K562 (cell line): ENCODE results near the gene AGA. TPM values are rescaled to one million over a fixed set of nuclear protein-coding genes. Genes with fewer than 3 reads are reported as not detected.

ENCODE experiments used
- ATAC-seq: fragments of 200-7000 bp; cut with Tn5 transposase; 3 replicates; pipeline ENCODE4 v1.9.1; 2020; ENCODE audit warnings: moderate library complexity
- BruUV-seq: library from RNA; stranded (reverse); fragments of 400-500 nt; replicated peaks from 2 replicates; lab custom pipeline; 2021; lab: Mats Ljungman, UMichigan
- CTCF ChIA-PET: fragments of 300-600 bp; formaldehyde crosslinking; extraction: SDS; loops from one replicate; lab custom pipeline; 2021; ENCODE audit warnings: low intra/inter-chr PET ratio; lab: Yijun Ruan, JAX
- POLR2A ChIA-PET: fragments of 300-600, 350-650 bp; sonication (Branson Sonifier 250); formaldehyde crosslinking; extraction: SDS; loops from one replicate; lab custom pipeline; 2021; ENCODE audit warnings: antibody characterized with exemption, inconsistent platforms; lab: Yijun Ruan, JAX
- DNase-seq, 4 experiments: peaks; one replicate each; pipeline versions ENCODE4 v3.0.0 to v3.0.0-alpha.2; 2011 to 2018; ENCODE audit warnings: low spot score in 3 of 4, mixed read lengths in 3 of 4; ENCODE audit errors: extremely low read depth in 1 of 4
- FAIRE-seq: peaks from 2 replicates; lab custom pipeline; 2011; peaks lifted over from hg19 to GRCh38; lab: Jason Lieb, UNC
- H2AFZ ChIP-seq: 2 replicates; pipeline ENCODE4 v1.6.0; 2011; ENCODE audit warnings: low read depth, low read length, control low read depth, inconsistent platforms
- H3K27ac ChIP-seq: fragments of 200-600 bp; 3 replicates; pipeline ENCODE4 v1.8.0; 2011; ENCODE audit warnings: low read depth, mild to moderate bottlenecking, control low read depth, inconsistent platforms, low read length, moderate library complexity, mixed read lengths; ENCODE audit errors: extremely low read depth
- H3K27me3 ChIP-seq, 2 experiments: fragments of 300-600 bp in 1 of 2; 2 replicates in 1 of 2; 3 replicates in 1 of 2; pipeline versions ENCODE4 v1.6.0 to v1.8.0; 2011; ENCODE audit warnings: inconsistent platforms in 2 of 2, low read length in 2 of 2, mild to moderate bottlenecking in 1 of 2, mixed read lengths in 1 of 2, moderate library complexity in 1 of 2; ENCODE audit not compliant: control insufficient read depth in 2 of 2, insufficient read depth in 2 of 2
- H3K36me3 ChIP-seq: fragments of 300-600 bp; 3 replicates; pipeline ENCODE4 v1.8.0; 2011; ENCODE audit warnings: mild to moderate bottlenecking, low read length, inconsistent platforms; ENCODE audit not compliant: control insufficient read depth, insufficient read depth
- H3K4me1 ChIP-seq, 2 experiments: fragments of 200-600 bp in 1 of 2; replicated peaks in 1 of 2; 2 replicates in 1 of 2; 3 replicates in 1 of 2; pipeline versions ENCODE4 v1.5.1 to v1.8.0; 2011; ENCODE audit warnings: inconsistent platforms in 2 of 2, low read length in 2 of 2, mild to moderate bottlenecking in 1 of 2, mixed read lengths in 1 of 2, moderate library complexity in 1 of 2; ENCODE audit not compliant: control insufficient read depth in 2 of 2, insufficient read depth in 2 of 2
- H3K4me2 ChIP-seq: 2 replicates; pipeline ENCODE4 v1.6.1; 2011; ENCODE audit warnings: low read length, control low read depth, inconsistent platforms, mixed read lengths; ENCODE audit not compliant: insufficient read depth
- H3K4me3 ChIP-seq: fragments of 200-600 bp; sonication (generic), shearing (Covaris generic); 2 replicates; pipeline ENCODE4 v1.5.1; 2016; ENCODE audit warnings: control low read depth, inconsistent platforms
- H3K79me2 ChIP-seq: fragments of 200-600 bp; 3 replicates; pipeline ENCODE4 v1.8.0; 2011; ENCODE audit warnings: low read length, inconsistent platforms; ENCODE audit not compliant: control insufficient read depth, insufficient read depth
- H3K9ac ChIP-seq, 2 experiments: 2 replicates each; pipeline versions ENCODE4 v1.6.0 to v1.6.1; 2011; ENCODE audit warnings: low read depth in 2 of 2, low read length in 2 of 2, control low read depth in 1 of 2, inconsistent platforms in 1 of 2, mild to moderate bottlenecking in 1 of 2, mixed read lengths in 1 of 2; ENCODE audit not compliant: insufficient read depth in 1 of 2
- H3K9me1 ChIP-seq: one replicate; pipeline ENCODE4 v1.6.0; 2011; ENCODE audit warnings: inconsistent platforms, mild to moderate bottlenecking, low read length, moderate library complexity; ENCODE audit not compliant: control insufficient read depth, insufficient read depth
- H3K9me3 ChIP-seq: replicated peaks from 2 replicates; pipeline ENCODE4 v1.5.1; 2011; ENCODE audit warnings: low read depth, low read length, inconsistent platforms; ENCODE audit not compliant: control insufficient read depth, insufficient read depth
- H4K20me1 ChIP-seq: replicated peaks from 2 replicates; pipeline ENCODE4 v1.6.1; 2011; ENCODE audit warnings: low read length, inconsistent platforms, mixed read lengths; ENCODE audit not compliant: control insufficient read depth, insufficient read depth
- ADNP ChIP-seq: fragments of 200-800 bp; sonication (Bioruptor generic); IDR thresholded peaks from 2 replicates; pipeline ENCODE4 v1.6.1; 2016; ENCODE audit warnings: missing genetic modification characterization, missing compliant biosample characterization
- BCOR ChIP-seq: fragments of 450-650 bp; IDR thresholded peaks from 2 replicates; pipeline ENCODE4 v1.6.1; 2016
- CHCHD3 ChIP-seq: fragments of 250-450 bp; sonication (Bioruptor Pico); IDR thresholded peaks from 2 replicates; pipeline ENCODE4 v2.1.2; 2022; ENCODE audit warnings: mild to moderate bottlenecking
- DIDO1 ChIP-seq: fragments of 450-650 bp; IDR thresholded peaks from 2 replicates; pipeline ENCODE4 v1.6.1; 2016; ENCODE audit warnings: low read depth, missing biosample characterization, missing genetic modification characterization
- ETV1 ChIP-seq: fragments of 450-650 bp; conservative IDR thresholded peaks from 2 replicates; pipeline ENCODE4 v1.6.1; 2016; ENCODE audit warnings: missing genetic modification characterization, control low read depth, low read depth, missing compliant biosample characterization
- GABPB2 ChIP-seq: fragments of 250-450 bp; sonication (Bioruptor Pico); conservative IDR thresholded peaks from 2 replicates; pipeline ENCODE4 v1.5.1; 2021; ENCODE audit warnings: mild to moderate bottlenecking
- SIN3B ChIP-seq: fragments of 450-650 bp; IDR thresholded peaks from 2 replicates; pipeline ENCODE4 v1.6.1; 2017; ENCODE audit warnings: low read depth, mild to moderate bottlenecking, moderate library complexity
- SLC30A9 ChIP-seq: fragments of 250-450 bp; sonication (Bioruptor Pico); IDR thresholded peaks from 2 replicates; pipeline ENCODE4 v1.8.0; 2022; ENCODE audit warnings: mild to moderate bottlenecking, moderate library complexity
- TSHZ1 ChIP-seq: fragments of 250-450 bp; sonication (Bioruptor Pico); IDR thresholded peaks from 2 replicates; pipeline ENCODE4 v1.4.0; 2020; ENCODE audit warnings: mild to moderate bottlenecking, moderate library complexity
- ZBTB1 ChIP-seq: sonication (generic); formaldehyde crosslinking; IDR thresholded peaks from 2 replicates; pipeline ENCODE4 v1.8.1; 2023; ENCODE audit warnings: missing genetic modification reagents, low read depth, mild to moderate bottlenecking, borderline replicate concordance
- ZBTB11 ChIP-seq, 3 experiments: fragments of 200-800 bp in 1 of 3; fragments of 250-450 bp in 1 of 3; fragments of 450-650 bp in 1 of 3; sonication (Bioruptor Pico) in 1 of 3; sonication (Bioruptor generic) in 1 of 3; formaldehyde crosslinking in 1 of 3; IDR thresholded peaks; 2 replicates each; pipeline versions ENCODE4 v1.6.1 to v1.8.0; 2016 to 2022; ENCODE audit warnings: mild to moderate bottlenecking in 2 of 3, missing genetic modification characterization in 2 of 3, missing compliant biosample characterization in 1 of 3, moderate library complexity in 1 of 3
- ZNF395 ChIP-seq: fragments of 200-800 bp; sonication (Bioruptor generic); IDR thresholded peaks from 2 replicates; pipeline ENCODE4 v1.6.1; 2017; ENCODE audit warnings: missing genetic modification characterization, missing compliant biosample characterization
- WGBS: fragments of 100-300 bp; shearing (Covaris generic); methylation state at CpG from one replicate; pipeline ENCODE4 v1.1.6; 2016; ENCODE audit warnings: low coverage, mixed read lengths; ENCODE audit not compliant: insufficient coverage; ENCODE audit errors: missing lambda C conversion rate; 5-methylcytosine and 5-hydroxymethylcytosine counted together
- in situ Hi-C: fragments of 300-500 bp; cut with MboI; formaldehyde crosslinking; loops from 4 replicates; pipeline ENCODE4 v1.15.0; 2018; ENCODE audit warnings: inconsistent platforms, mixed read lengths
- intact Hi-C: fragments of 100-400 bp; cut with micrococcal nuclease; formaldehyde crosslinking; loops from 2 replicates; pipeline ENCODE4 v1.14.2; 2022
- polyA plus RNA-seq, 8 experiments: library from polyadenylated mRNA; depleted of rRNA in 4 of 8; stranded (reverse) in 5 of 8; unstranded in 3 of 8; fragments of >200 nt; fragmentation: Nextera tagmentation in 2 of 8; fragmentation: Illumina TruSeq in 1 of 8; extraction: Ambion mirVana in 2 of 8; extraction: Trizol in 1 of 8; gene quantifications; 2 replicates each; pipeline versions ENCODE4 v1.2.1 to v1.2.3, GENCODE V29; 2011 to 2014; ENCODE audit warnings: inconsistent platforms in 1 of 8, missing spikeins in 1 of 8
- total RNA-seq, 7 experiments: library from RNA; depleted of rRNA in 6 of 7; stranded (reverse); fragments of >200 nt in 6 of 7; fragmentation: Illumina TruSeq in 2 of 7; extraction: Trizol in 2 of 7; gene quantifications; 2 replicates each; pipeline versions ENCODE4 v1.2.1 to v1.2.3, GENCODE V29; 2011 to 2021; ENCODE audit warnings: low replicate concordance in 1 of 7
- TF ChIP-seq, protein P1 (sequence below): fragments of 450-650 bp; formaldehyde crosslinking; IDR thresholded peaks from 2 replicates; pipeline ENCODE4 v1.4.0; 2020; ENCODE audit warnings: mild to moderate bottlenecking, moderate library complexity

The AGA gene
- total and polyA plus RNA-seq, 9 of the 15 experiments (the other 6 are each of a cell fraction or from before 2014, with no cell fraction given), result 8.5 to 25.0 (median 12.6) TPM

DNA sequence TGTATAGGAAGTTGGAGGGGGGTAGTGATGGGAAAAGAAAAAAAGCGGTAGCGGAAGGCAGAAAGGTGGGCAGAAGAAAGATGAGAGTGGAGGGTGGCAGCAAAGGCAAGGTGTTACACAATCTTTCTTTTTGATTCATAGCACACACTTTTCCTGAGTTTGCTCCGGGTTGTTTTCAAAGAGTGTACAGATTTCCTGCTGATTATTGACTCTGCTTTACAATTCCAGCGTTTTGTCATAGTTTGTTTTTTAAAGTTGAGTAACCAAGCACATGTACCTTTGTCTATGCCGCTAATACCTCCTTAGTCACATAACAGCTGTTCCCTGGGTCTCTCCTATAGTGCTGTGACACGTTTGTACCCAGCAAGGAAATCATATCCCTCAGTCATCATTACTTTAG is 50.3 kb downstream of the AGA start:
- ATAC-seq, result no peak
- no TSS peak for BruUV-seq
- no peak for FAIRE-seq
- no peak for TF ChIP-seq ZNF395
- no peak for TF ChIP-seq ADNP (tag)
- no peak for TF ChIP-seq GABPB2
- no peak for TF ChIP-seq SIN3B
- no peak for TF ChIP-seq CHCHD3 (CRISPR knock-in tag)
- TF ChIP-seq, protein P1, sequence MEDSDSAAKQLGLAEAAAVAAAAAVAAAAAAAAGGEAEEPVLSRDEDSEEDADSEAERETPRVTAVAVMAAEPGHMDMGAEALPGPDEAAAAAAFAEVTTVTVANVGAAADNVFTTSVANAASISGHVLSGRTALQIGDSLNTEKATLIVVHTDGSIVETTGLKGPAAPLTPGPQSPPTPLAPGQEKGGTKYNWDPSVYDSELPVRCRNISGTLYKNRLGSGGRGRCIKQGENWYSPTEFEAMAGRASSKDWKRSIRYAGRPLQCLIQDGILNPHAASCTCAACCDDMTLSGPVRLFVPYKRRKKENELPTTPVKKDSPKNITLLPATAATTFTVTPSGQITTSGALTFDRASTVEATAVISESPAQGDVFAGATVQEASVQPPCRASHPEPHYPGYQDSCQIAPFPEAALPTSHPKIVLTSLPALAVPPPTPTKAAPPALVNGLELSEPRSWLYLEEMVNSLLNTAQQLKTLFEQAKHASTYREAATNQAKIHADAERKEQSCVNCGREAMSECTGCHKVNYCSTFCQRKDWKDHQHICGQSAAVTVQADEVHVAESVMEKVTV (CRISPR knock-in tag), result no peak
- TF ChIP-seq SLC30A9, result no peak
- TF ChIP-seq TSHZ1 (CRISPR knock-in tag), result no peak
- TF ChIP-seq ZBTB11 (CRISPR knock-in tag; IDR thresholded peaks at IDR 0.05), result no peak
- TF ChIP-seq ZBTB1, result no peak
- no peak for TF ChIP-seq DIDO1 (tag)
- TF ChIP-seq ETV1 (tag), result no peak
- TF ChIP-seq BCOR, result no peak

More for the DNA sequence above, 50.3 kb downstream of the AGA start:
- Histone ChIP-seq H3K27ac (no peak overlapping the region), H4K20me1 (no peaks in the 10 kb centered on the region), H3K27me3 (peaks cover 4 to 5% of the 10 kb centered on the region in 2 experiments; a peak in 2 of 5 replicates), H3K79me2 (no peaks in the 10 kb centered on the region), H3K9ac (no peak overlapping the region), H2AFZ (no peak overlapping the region), H3K4me2 (no peak overlapping the region), H3K4me1 (no peaks in the 10 kb centered on the region; a peak in 1 of 5 replicates), H3K36me3 (no peaks in the 10 kb centered on the region), H3K4me3 (no peak overlapping the region), H3K9me1 (no peaks in the 10 kb centered on the region), H3K9me3 (no peaks in the 10 kb centered on the region)
- ChIA-PET CTCF (no interaction called here), POLR2A (no interaction called here)
- 4% methylated on average over 6 of the region's 6 CpGs for WGBS
- no peak for DNase-seq
- intact Hi-C loops, result no loop called here
- in situ Hi-C loops, result no loop called here
